Measurements from ENCODE around the gene AFF1.
"Not testable (repeated sequence)": the region's sequence is repeated elsewhere in the genome, so short reads cannot be mapped to it uniquely, and the experiment has no call there.

AFF1 gene

DNA sequence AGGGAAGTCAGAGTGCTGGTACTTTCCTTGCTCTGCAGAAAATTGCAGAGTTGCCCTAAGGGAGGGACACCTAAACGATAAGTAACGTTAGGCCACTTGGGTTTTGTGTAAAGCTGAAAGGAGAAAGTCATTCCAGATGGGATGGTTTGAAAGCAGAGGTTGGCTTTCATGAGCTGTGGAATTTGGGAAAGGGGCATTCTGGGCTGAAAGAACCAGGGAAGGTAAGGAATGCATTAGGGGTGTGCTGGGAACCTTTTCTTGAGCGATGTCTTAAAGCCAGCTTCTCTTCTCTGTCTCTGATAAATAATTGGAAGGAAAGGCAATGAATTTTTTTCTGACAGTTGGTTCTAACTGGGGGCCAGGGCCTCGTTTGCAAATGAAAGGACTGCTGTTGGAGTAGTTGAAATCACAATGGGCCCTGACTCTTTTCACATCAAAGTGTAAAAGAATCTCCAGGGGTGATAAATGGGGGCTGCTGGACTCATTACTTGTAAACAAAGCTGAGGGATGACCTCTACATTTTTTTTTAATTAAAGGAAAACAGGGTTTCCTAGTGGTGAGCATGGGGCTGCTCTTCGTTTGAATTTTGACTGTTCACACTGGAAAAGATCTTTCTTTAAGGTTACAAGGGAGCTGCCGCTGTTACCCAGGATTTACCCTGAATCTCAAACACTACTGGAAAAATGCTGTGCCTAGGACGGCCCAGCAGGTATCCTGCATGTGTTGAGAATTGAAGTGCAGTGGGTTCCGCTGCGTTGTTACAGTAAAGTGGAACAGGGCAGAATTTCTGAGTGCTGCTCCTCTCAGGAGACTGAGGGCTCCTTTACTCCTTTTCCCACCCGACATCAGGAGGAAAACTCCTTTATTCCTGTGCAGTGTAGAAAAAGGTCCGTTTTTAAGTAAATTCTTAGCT lies 25.0 kb downstream of the AFF1 start:
- peak; percentile 25 for DNase-seq

DNA sequence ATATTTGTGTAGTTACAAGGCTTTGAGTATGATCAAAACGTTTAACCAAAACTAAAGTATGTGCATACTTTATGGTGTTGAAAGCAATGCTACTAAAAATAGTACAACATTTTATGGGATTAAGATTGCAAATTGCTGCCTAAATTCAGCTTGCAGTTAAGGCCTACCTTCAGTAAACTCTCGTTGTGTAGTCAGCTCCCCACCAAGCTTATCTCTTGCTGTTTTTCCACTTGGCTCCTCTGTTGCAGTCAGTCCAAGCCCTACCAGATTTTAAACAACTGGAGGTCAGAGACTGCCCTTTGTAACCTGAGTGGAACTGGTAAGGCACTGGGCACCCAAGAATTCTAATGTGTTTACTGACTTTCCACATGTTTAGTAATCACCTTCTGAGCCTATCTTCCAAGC lies 25.7 kb downstream of the AFF1 start:
- DNase-seq, result no peak

DNA sequence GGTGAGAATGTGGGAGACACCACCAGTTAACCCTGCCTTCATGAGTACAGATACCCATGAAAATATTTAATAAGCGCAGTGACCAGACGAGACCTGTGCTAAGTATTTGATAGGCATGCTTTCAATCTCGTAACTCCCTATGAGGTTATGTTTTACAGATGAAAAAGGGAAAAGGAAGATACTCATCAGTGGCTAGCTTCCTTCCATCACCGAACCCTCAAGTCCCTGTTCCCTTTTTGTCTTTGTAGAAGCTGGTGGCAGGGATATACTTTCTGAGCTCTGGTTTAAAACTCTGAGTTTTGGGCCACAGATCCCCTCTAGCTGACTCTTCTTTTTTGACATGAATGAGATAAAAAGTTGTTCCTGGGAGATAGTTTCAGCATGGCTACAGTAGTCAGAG lies 26.3 kb downstream of the AFF1 start:
- no peak for DNase-seq

DNA sequence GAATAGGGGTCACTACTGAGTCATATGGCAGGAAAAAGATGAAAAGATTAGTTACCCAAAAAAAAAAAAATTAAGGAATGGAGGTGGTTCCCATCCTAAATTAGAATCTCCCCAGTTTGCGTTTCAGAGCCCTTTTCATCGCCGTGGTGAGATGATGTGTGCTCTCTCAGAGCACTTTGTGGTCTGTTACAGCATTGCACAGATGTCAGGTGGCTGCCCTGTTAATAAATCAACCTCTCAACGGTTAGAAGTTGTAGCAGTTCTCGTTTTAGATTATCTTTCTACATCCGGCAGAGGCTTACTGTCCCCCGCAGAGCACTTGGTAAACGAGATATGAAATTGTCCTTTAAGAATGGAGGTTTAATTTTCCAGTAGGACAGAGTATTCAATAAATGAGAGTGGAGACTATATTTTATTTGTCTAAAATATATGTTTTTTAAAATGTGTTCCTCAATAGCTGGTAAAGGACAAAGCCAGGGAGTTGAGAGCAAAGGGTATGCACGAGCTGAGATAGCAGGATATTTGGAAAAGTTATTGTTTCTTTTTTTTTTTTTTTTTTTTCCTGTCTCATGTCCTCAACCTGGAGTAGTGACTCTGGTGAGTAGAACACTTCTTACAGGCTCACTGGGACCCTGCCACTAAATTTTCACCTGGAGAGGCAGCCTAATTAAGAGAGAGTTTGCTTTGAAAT lies 26.9 kb downstream of the AFF1 start:
- DNase-seq, result peak; percentile 68

DNA sequence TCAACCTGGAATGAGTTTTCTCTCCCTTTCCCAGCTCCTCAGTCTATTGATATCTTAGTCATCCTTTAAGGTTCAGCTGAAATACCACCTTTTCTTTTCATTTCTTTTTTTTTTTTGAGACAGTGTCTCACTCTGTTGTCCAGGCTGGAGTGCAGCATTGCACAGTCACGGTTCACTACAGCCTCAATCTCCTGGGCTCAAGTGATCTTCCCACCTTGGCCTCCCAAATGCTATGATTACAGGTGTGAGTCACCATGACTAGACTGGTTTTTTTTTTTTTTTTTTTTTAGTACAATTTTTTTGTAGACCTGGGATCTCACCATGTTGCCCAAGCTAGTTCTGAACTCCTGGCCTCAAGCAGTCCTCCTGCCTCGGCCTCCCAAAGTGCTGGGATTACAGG lies 28.9 kb downstream of the AFF1 start:
- no peak for DNase-seq

DNA sequence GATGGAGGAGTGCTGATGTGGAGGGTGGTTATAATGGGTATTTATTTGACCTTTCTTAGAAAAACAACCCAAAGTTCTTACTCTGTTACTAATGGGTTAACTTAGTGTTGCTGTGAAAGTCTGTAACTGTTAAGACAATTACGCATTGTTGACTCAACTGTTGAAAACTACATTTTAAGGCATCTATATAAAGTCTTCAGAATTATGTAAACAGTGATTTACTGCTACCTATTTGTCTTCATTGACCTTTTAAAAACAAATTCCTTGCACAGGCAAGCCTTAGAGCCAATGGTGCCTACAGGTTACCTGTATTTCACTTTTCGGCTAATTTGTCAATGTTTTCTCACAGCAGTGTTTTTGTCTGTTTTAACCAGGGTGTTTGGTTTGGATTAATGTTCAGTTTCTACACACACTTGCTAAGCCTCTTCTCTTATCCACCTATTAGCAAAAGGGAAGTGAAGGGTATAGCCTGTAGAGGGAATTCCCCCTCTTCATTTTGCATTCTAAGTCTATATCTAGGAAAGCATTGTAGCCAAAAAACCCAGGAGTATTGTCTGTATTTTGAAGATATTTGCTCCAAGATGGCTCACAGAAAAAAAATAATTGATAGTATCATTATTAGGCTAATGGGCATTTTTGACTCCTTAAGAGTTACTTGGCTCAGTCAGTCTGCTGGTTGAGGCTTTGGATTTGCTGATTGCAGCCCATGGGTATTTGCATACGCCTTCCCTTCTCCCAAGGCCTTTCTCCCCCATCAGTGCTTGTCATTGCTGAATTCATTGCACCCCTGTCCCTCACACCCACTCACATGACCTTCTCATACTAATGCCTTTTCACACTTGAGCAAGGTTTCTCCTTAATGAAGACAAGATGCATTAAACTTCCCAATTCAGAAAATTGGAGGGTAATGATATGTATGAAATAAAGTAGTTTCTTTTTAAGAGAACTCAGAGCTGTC lies 30.5 kb downstream of the AFF1 start:
- no peak for DNase-seq

DNA sequence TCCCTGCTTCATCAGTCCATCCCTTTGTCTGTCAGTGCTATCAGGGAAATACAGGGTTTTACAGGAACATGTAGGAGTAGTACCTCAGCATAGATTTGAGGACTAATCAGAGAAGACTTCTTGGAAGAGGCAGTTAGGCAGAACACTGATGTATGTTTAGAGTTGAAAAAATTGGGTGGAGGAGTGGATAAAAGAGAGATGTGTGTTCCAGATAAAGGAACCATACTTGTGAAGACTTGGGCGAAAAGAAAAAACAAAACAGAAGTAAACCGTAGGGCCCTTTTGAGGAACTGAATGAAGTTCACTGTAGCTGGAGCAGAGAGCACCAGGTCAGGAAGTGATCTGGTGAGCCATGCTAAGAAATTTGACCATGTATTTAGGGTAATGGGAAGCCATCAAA lies 32.3 kb downstream of the AFF1 start:
- no peak for DNase-seq

DNA sequence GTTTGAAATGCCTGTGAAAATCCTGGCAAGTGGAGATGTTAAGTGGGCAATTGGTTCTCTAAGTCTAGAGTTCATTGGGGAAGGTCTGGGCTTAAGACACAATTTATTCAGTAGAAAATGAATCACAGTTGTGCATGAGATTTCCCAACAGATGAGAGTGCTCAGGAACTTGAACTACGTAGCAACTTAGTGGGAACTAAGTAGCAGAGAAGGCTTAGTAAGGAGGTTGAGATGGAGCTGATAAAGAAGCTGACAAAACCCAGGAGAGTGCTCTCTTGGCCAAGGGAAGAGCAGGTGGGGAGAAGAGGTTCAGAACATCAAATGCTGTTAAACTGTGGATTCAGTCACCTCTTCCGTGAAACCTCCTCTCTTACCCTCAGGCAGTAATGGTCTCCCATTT lies 33.0 kb downstream of the AFF1 start:
- no peak for DNase-seq

DNA sequence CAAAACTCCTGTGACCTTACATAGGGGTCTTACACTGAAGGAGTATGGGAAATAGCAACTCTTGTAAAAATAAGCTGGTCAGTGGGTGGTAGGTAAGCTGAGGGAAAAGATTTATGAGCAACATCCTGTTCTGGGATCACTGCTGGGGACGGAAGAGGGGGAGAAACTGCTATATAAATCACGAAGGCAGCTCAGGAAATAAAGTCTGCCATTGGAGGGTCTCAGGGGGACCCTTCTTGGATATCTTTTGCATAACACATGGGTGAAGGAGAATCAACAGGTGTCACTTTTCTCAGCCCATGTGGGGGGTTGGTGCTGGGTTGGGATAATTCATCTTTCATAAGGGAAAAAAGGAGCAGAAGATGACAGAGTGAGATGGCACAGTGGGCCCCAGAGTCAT lies 33.7 kb downstream of the AFF1 start:
- DNase-seq, result no peak

DNA sequence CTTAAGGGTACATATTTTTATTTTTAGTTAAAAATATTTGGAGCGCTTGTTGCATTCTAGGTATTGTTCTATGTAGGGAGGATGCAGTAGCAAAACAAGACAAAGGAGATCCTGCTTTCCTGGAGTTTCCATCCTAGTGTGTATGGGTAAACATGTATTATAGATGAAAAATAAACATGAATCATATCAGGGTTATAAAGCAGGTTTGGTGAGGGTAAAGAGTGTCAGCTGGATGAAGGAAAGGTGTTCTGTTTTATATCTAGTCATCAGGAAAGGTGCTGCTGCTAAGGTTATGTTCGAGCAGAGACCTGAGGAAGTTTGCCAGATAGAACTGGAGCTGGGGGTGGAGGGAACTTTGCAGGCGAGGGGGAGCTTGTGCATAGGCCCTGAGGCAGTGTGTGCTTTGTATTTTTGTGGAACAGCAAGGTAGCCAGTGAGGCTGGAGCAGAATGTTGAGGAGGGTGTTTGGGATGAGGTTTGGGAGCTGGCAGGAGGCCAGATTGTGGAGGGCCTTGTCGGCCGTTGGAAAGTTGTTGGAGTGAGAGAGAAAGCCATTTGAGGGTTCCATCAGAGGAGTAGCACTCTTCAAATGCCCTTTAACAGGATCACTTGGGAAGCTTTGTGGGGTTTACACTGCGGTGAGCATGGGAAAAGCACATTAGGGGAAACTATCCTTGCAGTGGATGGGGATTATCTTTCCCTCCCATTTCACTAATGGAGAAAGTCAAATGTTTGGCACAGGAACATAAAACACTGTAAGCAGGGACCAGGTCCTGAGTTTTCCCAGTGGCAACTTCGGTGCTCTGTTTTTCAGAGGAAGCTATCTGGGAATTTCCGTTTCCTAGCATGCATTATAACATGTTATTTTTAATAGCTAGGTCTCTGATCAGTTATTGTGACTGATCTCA lies 35.9 kb downstream of the AFF1 start:
- DNase-seq, result peak; percentile 59

DNA sequence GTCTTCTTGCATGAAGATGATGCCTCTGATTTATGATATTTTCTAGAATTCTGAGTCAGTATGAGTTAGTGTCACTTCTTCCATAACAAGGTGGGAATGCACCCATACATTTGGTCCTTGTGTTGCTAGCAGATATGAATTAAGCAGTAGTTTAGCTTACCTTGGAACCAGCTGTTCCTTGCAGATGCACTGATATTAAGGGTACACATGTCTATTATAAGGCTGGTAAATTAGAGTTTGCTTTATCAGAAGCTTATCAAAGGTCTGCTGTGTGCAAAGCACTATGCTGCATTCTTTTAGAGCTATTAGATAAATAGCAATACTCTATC lies 36.5 kb downstream of the AFF1 start:
- DNase-seq, result no peak

DNA sequence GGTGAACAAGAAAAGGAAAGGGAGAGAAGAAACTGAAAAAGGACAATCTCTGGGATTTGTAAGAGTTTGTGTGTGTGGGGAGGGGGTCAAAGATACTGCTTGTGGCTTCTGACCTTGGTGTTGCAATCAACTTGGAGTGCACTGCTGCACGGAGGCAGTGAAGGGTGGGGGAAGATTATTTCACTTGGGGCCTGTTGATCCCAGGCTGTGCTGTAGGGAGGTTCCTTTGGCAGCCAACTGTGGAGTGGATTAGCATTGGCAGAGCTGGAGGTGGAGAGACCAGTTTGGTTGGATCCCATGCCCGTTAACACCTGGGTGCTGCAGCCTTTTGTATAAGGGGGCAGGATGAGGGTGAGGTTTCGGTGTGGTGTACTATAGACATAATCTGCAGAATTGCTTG lies 38.2 kb downstream of the AFF1 start:
- DNase-seq, result peak; percentile 26

DNA sequence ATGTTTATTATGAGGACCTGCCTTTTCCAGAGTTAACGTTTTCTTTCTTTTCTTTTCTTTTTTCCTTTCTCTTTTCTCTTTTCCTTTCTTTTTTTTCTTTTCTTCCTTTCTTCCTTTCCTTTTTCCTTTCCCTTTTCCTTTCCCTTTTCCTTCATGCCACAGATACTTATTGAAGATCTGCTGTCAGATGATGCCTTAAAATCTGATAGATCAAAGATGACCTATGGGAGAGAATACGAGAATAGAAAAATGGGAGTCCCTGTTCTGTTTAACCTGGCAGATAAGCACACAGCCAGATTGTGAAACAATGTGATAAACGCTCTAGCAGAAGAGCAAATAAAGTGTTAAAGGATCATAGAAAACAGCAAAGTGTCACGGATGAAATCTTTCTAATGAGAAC lies 38.9 kb downstream of the AFF1 start:
- DNase-seq, result no peak

DNA sequence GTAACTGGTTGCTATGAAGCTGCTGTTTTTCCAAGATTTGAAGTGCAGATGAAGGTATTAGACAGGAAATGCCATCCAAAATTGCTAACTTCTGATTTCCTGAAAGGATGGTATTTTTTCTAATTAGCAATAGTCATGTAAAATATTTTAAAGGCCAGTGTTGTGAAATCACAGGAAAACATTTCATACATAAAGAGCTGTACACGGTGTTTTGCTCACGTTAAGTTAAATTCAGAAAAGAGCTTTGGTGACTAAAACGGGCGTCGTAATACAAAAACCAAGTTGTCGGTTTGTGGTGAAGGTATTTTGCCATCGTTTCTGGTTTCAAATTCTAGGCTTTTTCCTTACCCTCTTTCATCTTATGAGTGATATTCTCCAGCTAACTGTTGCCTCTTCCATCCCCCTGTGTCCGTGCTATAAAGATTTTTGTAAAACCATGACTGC lies 39.8 kb downstream of the AFF1 start:
- no peak for DNase-seq

DNA sequence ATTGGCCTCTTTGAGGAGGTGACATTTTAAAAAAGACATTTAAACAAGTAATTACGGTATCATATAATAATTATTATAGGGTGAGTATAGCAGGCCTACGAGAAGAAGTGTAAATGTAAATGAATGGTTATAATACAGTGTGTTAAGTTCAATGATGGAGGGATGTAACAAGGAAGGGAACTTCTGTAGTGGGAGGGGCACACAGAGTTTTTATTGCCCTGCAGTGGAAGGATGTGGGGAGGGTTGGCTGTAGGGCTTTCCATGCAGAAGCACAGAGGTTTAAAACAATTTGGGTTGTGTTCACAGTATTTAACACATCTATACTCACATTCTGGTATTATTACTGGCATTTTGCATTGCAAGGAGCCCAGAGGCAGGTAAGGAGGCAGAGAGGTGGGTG lies 41.1 kb downstream of the AFF1 start:
- DNase-seq, result no peak

DNA sequence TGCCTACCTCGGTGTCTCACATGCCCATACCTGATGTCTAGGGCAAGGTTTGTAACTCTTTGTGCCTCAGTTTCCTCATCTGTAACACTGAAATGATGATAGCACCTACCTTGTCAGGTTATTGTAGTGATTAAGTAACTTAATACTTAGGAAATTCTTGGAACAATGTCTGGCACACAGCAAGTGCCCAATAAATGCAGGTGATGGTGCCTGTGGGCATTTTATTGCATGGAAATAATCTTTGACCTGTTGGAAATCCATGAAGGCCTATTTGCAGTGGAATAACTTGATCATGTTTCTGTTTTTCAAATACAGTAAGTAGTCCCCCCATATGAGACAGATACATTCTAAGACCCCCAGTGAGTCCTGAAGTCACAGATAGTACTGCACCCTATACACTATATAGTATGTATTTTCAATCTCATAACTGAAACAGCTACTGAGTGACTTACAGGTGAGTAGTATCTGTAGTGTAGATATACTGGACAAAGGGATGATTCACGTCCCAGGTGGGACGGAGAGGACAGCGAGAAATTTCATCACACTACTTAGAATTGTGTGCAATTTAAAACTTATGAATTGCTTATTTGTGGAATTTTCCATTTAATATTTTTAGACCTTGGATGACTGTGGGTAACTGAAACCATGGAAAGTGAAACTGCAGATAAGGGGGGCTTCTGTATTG lies 42.1 kb downstream of the AFF1 start:
- DNase-seq, result no peak

DNA sequence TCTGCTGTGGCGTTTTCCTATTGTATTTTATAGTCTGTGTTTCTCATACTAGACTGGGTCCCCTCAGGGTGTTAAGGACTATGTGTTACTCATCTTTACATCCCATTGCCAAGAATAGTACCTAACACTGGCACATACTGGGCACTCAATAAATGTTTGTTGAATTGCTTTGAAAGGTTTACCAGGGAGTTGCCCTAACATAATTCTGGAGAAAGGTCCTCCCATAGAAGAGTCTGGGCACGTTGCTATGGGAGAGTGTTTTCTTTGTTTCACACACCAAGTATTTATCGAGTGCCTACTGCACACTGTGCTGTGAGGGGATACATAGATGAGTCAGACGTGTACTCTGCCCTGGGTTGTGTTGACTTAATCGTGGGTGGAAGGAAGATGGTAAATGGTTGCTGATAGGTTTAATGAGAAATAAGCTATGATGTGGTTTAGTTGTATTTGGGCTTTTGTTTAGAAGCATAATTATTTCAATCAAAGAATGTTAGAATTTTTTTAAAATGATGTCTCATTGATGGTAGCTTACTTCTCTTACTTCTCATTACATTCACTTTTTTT lies 42.9 kb downstream of the AFF1 start:
- peak; percentile 22 for DNase-seq

DNA sequence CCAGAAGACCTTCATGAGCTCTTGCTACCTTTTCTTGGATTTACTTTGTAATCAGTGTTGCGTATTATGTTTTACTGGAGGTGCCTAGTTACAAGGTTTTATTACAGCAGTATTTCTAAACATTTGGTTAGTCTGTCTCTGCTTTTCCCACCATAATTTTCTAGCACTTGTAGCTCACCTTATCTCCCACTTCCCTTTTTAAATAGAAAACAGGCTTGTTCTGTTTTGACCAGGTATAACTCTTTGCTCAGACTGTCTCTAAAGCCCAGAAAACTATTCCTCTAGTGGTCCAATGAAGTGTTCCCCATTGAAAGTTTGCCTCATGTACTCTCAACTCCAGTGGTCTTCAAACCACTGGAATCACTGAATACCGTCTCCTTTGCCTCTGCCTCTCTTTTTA lies 43.9 kb downstream of the AFF1 start:
- no peak for DNase-seq

DNA sequence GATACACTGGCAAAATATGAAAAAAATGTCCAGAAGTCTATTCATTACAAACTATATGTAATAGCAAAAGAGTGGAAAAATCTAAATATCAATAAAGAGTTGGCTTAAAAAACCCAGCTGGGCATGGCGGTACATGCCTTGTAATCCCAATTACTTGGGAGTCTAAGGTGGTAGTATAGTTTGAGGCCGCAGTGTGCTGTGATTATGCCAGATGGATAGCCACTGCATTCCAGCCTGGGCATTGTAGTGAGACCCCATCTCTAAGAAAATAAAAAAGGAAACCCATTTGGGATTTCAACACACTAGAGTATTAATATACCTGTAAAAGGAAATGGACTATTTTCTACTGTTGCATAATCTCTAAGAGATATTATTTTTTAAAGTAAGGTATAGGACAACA lies 45.4 kb downstream of the AFF1 start:
- no peak for DNase-seq

DNA sequence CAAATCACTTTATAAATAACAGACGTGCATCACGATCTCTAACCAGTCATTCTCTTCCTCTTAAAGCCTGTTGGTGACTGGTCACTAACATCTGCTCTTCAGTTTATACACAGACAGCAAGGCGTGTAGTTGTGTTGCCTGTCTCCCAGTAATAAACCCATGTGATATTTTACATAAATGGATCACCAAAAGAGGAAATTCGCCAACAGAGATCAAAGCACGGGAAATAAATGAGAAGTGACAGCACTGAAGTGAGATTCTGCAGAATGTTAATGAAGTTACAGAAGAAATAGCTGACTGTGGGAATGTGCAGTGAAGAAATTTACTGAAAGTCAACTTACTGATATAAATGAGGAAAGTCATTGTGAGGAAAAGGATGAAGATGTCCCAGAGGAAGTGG lies 47.0 kb downstream of the AFF1 start:
- DNase-seq, result no peak

DNA sequence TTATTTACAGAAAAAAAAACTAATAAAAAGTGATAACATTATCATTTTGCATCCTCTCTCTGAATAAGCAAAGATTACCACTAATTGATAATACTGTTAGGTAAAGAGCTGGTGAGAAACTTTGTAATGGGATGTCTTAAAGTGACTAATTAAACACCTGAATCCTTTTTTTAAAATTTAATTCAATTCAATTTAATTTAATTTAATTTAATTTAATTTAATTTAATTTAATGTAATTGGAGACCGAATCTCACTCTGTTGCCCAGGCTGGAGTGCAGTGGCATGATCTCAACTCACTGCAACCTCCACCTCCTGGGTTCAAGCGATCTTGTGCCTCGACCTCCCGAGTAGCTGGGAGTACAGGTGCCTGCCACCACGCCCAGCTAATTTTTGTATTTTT lies 51.0 kb downstream of the AFF1 start:
- DNase-seq, result not testable (repeated sequence)
